Measurements from ENCODE around the gene MYRF.

MYRF gene

GRCh38 chr11:61731952-61732675 is 20.3 kb upstream of the MYRF start:
- no peak overlapping the region for H2BK12ac ChIP-seq (ENCODE audit: low read length)
- peak overlapping the region; percentile 46 for H2BK5ac ChIP-seq (ENCODE audit: low read length)
- H3K23ac ChIP-seq (ENCODE audit: low read depth, low read length, poor library complexity): no peak overlapping the region
- H3K14ac ChIP-seq (ENCODE audit: low read length): no peak overlapping the region
- H3K36me3 ChIP-seq (replicated peaks in 1 of 2; ENCODE audit: control insufficient read depth in 2 of 2, insufficient read depth in 2 of 2, low read length in 2 of 2): peaks cover 23 to 55% of the 10 kb centered on the region in 2 donors
- no peak overlapping the region for H3K4me3 ChIP-seq (ENCODE audit: low read length in 2 of 2)
- DNase-seq (ENCODE audit: low spot score): no peak
- no peaks in the 10 kb centered on the region for H3K27me3 ChIP-seq (ENCODE audit: control insufficient read depth in 3 of 3, insufficient read depth in 3 of 3, low read depth in 1 of 3, low read length in 3 of 3)
- H2AFZ ChIP-seq (ENCODE audit: low read length): no peak overlapping the region
- H3K9ac ChIP-seq (ENCODE audit: low read depth, low read length, poor library complexity): peak overlapping the region; percentile 74
- no peak overlapping the region for H3K18ac ChIP-seq (ENCODE audit: low read length)
- no peak overlapping the region for H2AK5ac ChIP-seq (ENCODE audit: low read depth, low read length)
- no peak overlapping the region for H4K8ac ChIP-seq (ENCODE audit: low read depth, low read length)
- no peak overlapping the region for H4K91ac ChIP-seq (ENCODE audit: low read depth, low read length, poor library complexity)
- H3K4ac ChIP-seq (ENCODE audit: low read length): no peak overlapping the region
- WGBS, 2 donors (ENCODE audit: extremely low coverage in 2 of 2, insufficient read length in 2 of 2, insufficient replicate concordance in 1 of 2): no CpG with 5 or more reads among the region's 8 CpGs
- H3K4me1 ChIP-seq (ENCODE audit: control insufficient read depth in 2 of 2, insufficient read depth in 1 of 2, low read depth in 1 of 2, low read length in 2 of 2): no peaks in the 10 kb centered on the region
- no peak overlapping the region for H3K4me2 ChIP-seq (ENCODE audit: insufficient read depth, low read length, poor library complexity, severe bottlenecking)
- no peaks in the 10 kb centered on the region for H3K9me3 ChIP-seq (replicated peaks in 1 of 2; ENCODE audit: control insufficient read depth in 2 of 2, insufficient read depth in 1 of 2, low read depth in 1 of 2, low read length in 2 of 2)
- H3K79me1 ChIP-seq (ENCODE audit: low read depth, low read length): peaks cover 4% of the 10 kb centered on the region
- H2BK120ac ChIP-seq (ENCODE audit: low read depth, low read length): no peak overlapping the region
- no peak overlapping the region for H2BK15ac ChIP-seq (ENCODE audit: low read length)
- no peak overlapping the region for H3K27ac ChIP-seq (replicated peaks; ENCODE audit: low read length)

- peaks cover 2% of the 10 kb centered on the region for H3K79me1 ChIP-seq (ENCODE audit: low read depth, low read length)
- WGBS, 2 donors (ENCODE audit: extremely low coverage in 2 of 2, insufficient read length in 2 of 2, insufficient replicate concordance in 1 of 2): no CpG with 5 or more reads among the region's 6 CpGs
- no peak overlapping the region for H3K4me3 ChIP-seq (ENCODE audit: low read length in 2 of 2)
- peak overlapping the region; percentile 25 for H3K9ac ChIP-seq (ENCODE audit: low read depth, low read length, poor library complexity)
- no peak overlapping the region for H3K27ac ChIP-seq (replicated peaks; ENCODE audit: low read length)
- no peak for DNase-seq (ENCODE audit: low spot score)
- H2AFZ ChIP-seq (ENCODE audit: low read length): no peak overlapping the region
- no peaks in the 10 kb centered on the region for H3K27me3 ChIP-seq (ENCODE audit: control insufficient read depth in 3 of 3, insufficient read depth in 3 of 3, low read depth in 1 of 3, low read length in 3 of 3)
- no peaks in the 10 kb centered on the region for H3K4me1 ChIP-seq (ENCODE audit: control insufficient read depth in 2 of 2, insufficient read depth in 1 of 2, low read depth in 1 of 2, low read length in 2 of 2)
- no peak overlapping the region for H2BK120ac ChIP-seq (ENCODE audit: low read depth, low read length)
- no peaks in the 10 kb centered on the region for H3K9me3 ChIP-seq (replicated peaks in 1 of 2; ENCODE audit: control insufficient read depth in 2 of 2, insufficient read depth in 1 of 2, low read depth in 1 of 2, low read length in 2 of 2)
- H2BK5ac ChIP-seq (ENCODE audit: low read length): no peak overlapping the region
- H4K91ac ChIP-seq (ENCODE audit: low read depth, low read length, poor library complexity): no peak overlapping the region
- no peak overlapping the region for H3K4me2 ChIP-seq (ENCODE audit: insufficient read depth, low read length, poor library complexity, severe bottlenecking)
- H3K23ac ChIP-seq (ENCODE audit: low read depth, low read length, poor library complexity): no peak overlapping the region
- H2BK15ac ChIP-seq (ENCODE audit: low read length): no peak overlapping the region
- no peak overlapping the region for H4K8ac ChIP-seq (ENCODE audit: low read depth, low read length)
- peaks cover 23 to 55% of the 10 kb centered on the region in 2 donors for H3K36me3 ChIP-seq (replicated peaks in 1 of 2; ENCODE audit: control insufficient read depth in 2 of 2, insufficient read depth in 2 of 2, low read length in 2 of 2)
- H2AK5ac ChIP-seq (ENCODE audit: low read depth, low read length): no peak overlapping the region
- H2BK12ac ChIP-seq (ENCODE audit: low read length): no peak overlapping the region
- no peak overlapping the region for H3K18ac ChIP-seq (ENCODE audit: low read length)
- no peak overlapping the region for H3K4ac ChIP-seq (ENCODE audit: low read length)
- no peak overlapping the region for H3K14ac ChIP-seq (ENCODE audit: low read length)
Observed at GRCh38 chr11:61732705-61733104, 19.7 kb upstream of the MYRF start.

GRCh38 chr11:61733120-61733978 is 19.1 kb upstream of the MYRF start:
- Histone ChIP-seq H3K18ac (ENCODE audit: low read length) (peak overlapping the region; percentile 44), H3K9me3 (replicated peaks in 1 of 2; ENCODE audit: control insufficient read depth in 2 of 2, insufficient read depth in 1 of 2, low read depth in 1 of 2, low read length in 2 of 2) (no peaks in the 10 kb centered on the region), H3K23ac (ENCODE audit: low read depth, low read length, poor library complexity) (no peak overlapping the region), H3K4me1 (ENCODE audit: control insufficient read depth in 2 of 2, insufficient read depth in 1 of 2, low read depth in 1 of 2, low read length in 2 of 2) (no peaks in the 10 kb centered on the region), H3K36me3 (replicated peaks in 1 of 2; ENCODE audit: control insufficient read depth in 2 of 2, insufficient read depth in 2 of 2, low read length in 2 of 2) (peaks cover 19 to 55% of the 10 kb centered on the region in 2 donors), H3K14ac (ENCODE audit: low read length) (peak overlapping the region; percentile 42), H3K4me2 (ENCODE audit: insufficient read depth, low read length, poor library complexity, severe bottlenecking) (no peak overlapping the region), H3K4me3 (ENCODE audit: low read length in 2 of 2) (no peak overlapping the region), H2BK15ac (ENCODE audit: low read length) (peak overlapping the region; percentile 9), H4K91ac (ENCODE audit: low read depth, low read length, poor library complexity) (no peak overlapping the region), H3K4ac (ENCODE audit: low read length) (no peak overlapping the region), H2BK5ac (ENCODE audit: low read length) (no peak overlapping the region), H4K8ac (ENCODE audit: low read depth, low read length) (no peak overlapping the region), H2BK12ac (ENCODE audit: low read length) (no peak overlapping the region), H3K79me1 (ENCODE audit: low read depth, low read length) (peaks cover 2% of the 10 kb centered on the region), H2BK120ac (ENCODE audit: low read depth, low read length) (no peak overlapping the region), H3K9ac (ENCODE audit: low read depth, low read length, poor library complexity) (no peak overlapping the region), H2AFZ (ENCODE audit: low read length) (no peak overlapping the region), H2AK5ac (ENCODE audit: low read depth, low read length) (peak overlapping the region; percentile 72), H3K27ac (replicated peaks; ENCODE audit: low read length) (no peak overlapping the region), H3K27me3 (ENCODE audit: control insufficient read depth in 3 of 3, insufficient read depth in 3 of 3, low read depth in 1 of 3, low read length in 3 of 3) (no peaks in the 10 kb centered on the region)
- DNase-seq (ENCODE audit: low spot score): peak; percentile 57
- WGBS, 2 donors (ENCODE audit: extremely low coverage in 2 of 2, insufficient read length in 2 of 2, insufficient replicate concordance in 1 of 2): no CpG with 5 or more reads among the region's 13 CpGs

- H2BK12ac ChIP-seq (ENCODE audit: low read length): no peak overlapping the region
- peak overlapping the region; percentile 39 for H3K9ac ChIP-seq (ENCODE audit: low read depth, low read length, poor library complexity)
- H3K18ac ChIP-seq (ENCODE audit: low read length): no peak overlapping the region
- H2AFZ ChIP-seq (ENCODE audit: low read length): no peak overlapping the region
- no CpG with 5 or more reads among the region's 14 CpGs for WGBS, 2 donors (ENCODE audit: extremely low coverage in 2 of 2, insufficient read length in 2 of 2, insufficient replicate concordance in 1 of 2)
- H3K4me3 ChIP-seq (ENCODE audit: low read length in 2 of 2): no peak overlapping the region
- no peak overlapping the region for H3K14ac ChIP-seq (ENCODE audit: low read length)
- H4K91ac ChIP-seq (ENCODE audit: low read depth, low read length, poor library complexity): no peak overlapping the region
- no peaks in the 10 kb centered on the region for H3K4me1 ChIP-seq (ENCODE audit: control insufficient read depth in 2 of 2, insufficient read depth in 1 of 2, low read depth in 1 of 2, low read length in 2 of 2)
- no peaks in the 10 kb centered on the region for H3K27me3 ChIP-seq (ENCODE audit: control insufficient read depth in 3 of 3, insufficient read depth in 3 of 3, low read depth in 1 of 3, low read length in 3 of 3)
- H3K4ac ChIP-seq (ENCODE audit: low read length): no peak overlapping the region
- H3K4me2 ChIP-seq (ENCODE audit: insufficient read depth, low read length, poor library complexity, severe bottlenecking): no peak overlapping the region
- no peak for DNase-seq (ENCODE audit: low spot score)
- no peak overlapping the region for H2BK120ac ChIP-seq (ENCODE audit: low read depth, low read length)
- no peaks in the 10 kb centered on the region for H3K9me3 ChIP-seq (replicated peaks in 1 of 2; ENCODE audit: control insufficient read depth in 2 of 2, insufficient read depth in 1 of 2, low read depth in 1 of 2, low read length in 2 of 2)
- H3K27ac ChIP-seq (replicated peaks; ENCODE audit: low read length): no peak overlapping the region
- peaks cover 5% of the 10 kb centered on the region for H3K79me1 ChIP-seq (ENCODE audit: low read depth, low read length)
- peaks cover 18 to 47% of the 10 kb centered on the region in 2 donors for H3K36me3 ChIP-seq (replicated peaks in 1 of 2; ENCODE audit: control insufficient read depth in 2 of 2, insufficient read depth in 2 of 2, low read length in 2 of 2)
- peak overlapping the region; percentile 39 for H2BK5ac ChIP-seq (ENCODE audit: low read length)
- no peak overlapping the region for H2BK15ac ChIP-seq (ENCODE audit: low read length)
- H2AK5ac ChIP-seq (ENCODE audit: low read depth, low read length): no peak overlapping the region
- H3K23ac ChIP-seq (ENCODE audit: low read depth, low read length, poor library complexity): peak overlapping the region; percentile 49
- no peak overlapping the region for H4K8ac ChIP-seq (ENCODE audit: low read depth, low read length)
Observed at GRCh38 chr11:61734767-61735166, 17.7 kb upstream of the MYRF start.

Measured in neuronal stem cell (in vitro differentiated cells).